GM12878 (cell line): ENCODE data around the gene PAX7. TPM values are rescaled to one million over a fixed set of nuclear protein-coding genes. Genes with fewer than 3 reads are reported as not detected.

Source experiments
- ATAC-seq: fragments of 200-7000 bp; cut with Tn5 transposase; 3 replicates; pipeline ENCODE4 v1.9.1; 2020; ENCODE audit warnings: mild to moderate bottlenecking, moderate library complexity
- BruUV-seq: library from RNA; stranded (reverse); fragments of 400-500 nt; replicated peaks from 2 replicates; lab custom pipeline; 2021; lab: Mats Ljungman, UMichigan
- CTCF ChIA-PET: fragments of 300-600 bp; sonication (Branson Sonifier 250); formaldehyde crosslinking; extraction: SDS; loops from one replicate; lab custom pipeline; 2021; ENCODE audit warnings: inconsistent platforms; lab: Yijun Ruan, JAX
- POLR2A ChIA-PET: fragments of 350-600 bp; formaldehyde crosslinking; extraction: SDS; loops from one replicate; lab custom pipeline; 2021; ENCODE audit warnings: inconsistent platforms; lab: Charles Lee
- RAD21 ChIA-PET: fragments of 300-600 bp; sonication (Branson Sonifier 250); formaldehyde crosslinking; loops from one replicate; lab custom pipeline; 2023; ENCODE audit warnings: antibody characterized with exemption; ENCODE audit not compliant: unreplicated experiment; lab: Charles Lee
- SMC1A ChIA-PET: fragments of 300-600 bp; sonication (Branson Sonifier 250); formaldehyde crosslinking; loops from one replicate; lab custom pipeline; 2023; ENCODE audit not compliant: unreplicated experiment, uncharacterized antibody; lab: Charles Lee
- DNase-seq: peaks from one replicate; pipeline ENCODE4 v3.0.0-alpha.2; 2011; ENCODE audit warnings: low read depth, low spot score
- FAIRE-seq: peaks from 3 replicates; lab custom pipeline; 2011; peaks lifted over from hg19 to GRCh38; lab: Jason Lieb, UNC
- H2AFZ ChIP-seq: 2 replicates; pipeline ENCODE4 v1.6.0; 2011; ENCODE audit warnings: low read depth, low read length, control low read depth; ENCODE audit not compliant: control insufficient read depth
- H3K27ac ChIP-seq: 2 replicates; pipeline ENCODE4 v1.5.1; 2011; ENCODE audit warnings: control low read depth; ENCODE audit not compliant: control insufficient read depth, insufficient read depth
- H3K27me3 ChIP-seq, 2 experiments: replicated peaks in 1 of 2; 2 replicates each; pipeline versions ENCODE4 v1.6.0 to v1.6.1; 2011; ENCODE audit warnings: low read length in 1 of 2; ENCODE audit not compliant: control insufficient read depth in 2 of 2, insufficient read depth in 2 of 2
- H3K36me3 ChIP-seq, 2 experiments: 2 replicates each; pipeline ENCODE4 v1.5.1; 2011; ENCODE audit warnings: low read length in 1 of 2; ENCODE audit not compliant: control insufficient read depth in 2 of 2, insufficient read depth in 2 of 2
- H3K4me1 ChIP-seq: 2 replicates; pipeline ENCODE4 v1.6.1; 2011; ENCODE audit warnings: mild to moderate bottlenecking, low read length, moderate library complexity, mixed read lengths; ENCODE audit not compliant: control insufficient read depth, insufficient read depth
- H3K4me2 ChIP-seq: 2 replicates; pipeline ENCODE4 v1.6.0; 2011; ENCODE audit warnings: control low read depth; ENCODE audit not compliant: control insufficient read depth, insufficient read depth
- H3K4me3 ChIP-seq: fragments of 200-600 bp; sonication (generic); 2 replicates; pipeline ENCODE4 v1.5.1; 2016
- H3K79me2 ChIP-seq: 2 replicates; pipeline ENCODE4 v1.6.0; 2011; ENCODE audit warnings: low read length; ENCODE audit not compliant: control insufficient read depth, insufficient read depth
- H3K9ac ChIP-seq: 2 replicates; pipeline ENCODE4 v1.8.0; 2011; ENCODE audit warnings: low read length, control low read depth, mixed read lengths; ENCODE audit not compliant: control insufficient read depth, insufficient read depth
- H3K9me3 ChIP-seq: replicated peaks from 3 replicates; pipeline ENCODE4 v1.5.1; 2011; ENCODE audit warnings: mild to moderate bottlenecking, low read length; ENCODE audit not compliant: control insufficient read depth, insufficient read depth
- H4K20me1 ChIP-seq: 2 replicates; pipeline ENCODE4 v1.6.0; 2011; ENCODE audit not compliant: control insufficient read depth, insufficient read depth
- GATAD2B ChIP-seq: fragments of 450-650 bp; conservative IDR thresholded peaks from 2 replicates; pipeline ENCODE4 v1.6.1; 2017; ENCODE audit warnings: low read depth, mild to moderate bottlenecking, moderate library complexity
- IKZF2 ChIP-seq, 2 experiments: fragments of 450-650 bp; IDR thresholded peaks; 2 replicates each; pipeline ENCODE4 v1.6.1; 2017; ENCODE audit warnings: mild to moderate bottlenecking in 2 of 2, moderate library complexity in 2 of 2
- MEF2A ChIP-seq: IDR thresholded peaks from 2 replicates; pipeline ENCODE4 v1.6.1; 2011; ENCODE audit warnings: low read depth, mild to moderate bottlenecking, low read length, moderate library complexity; ENCODE audit not compliant: insufficient read depth
- POLR2AphosphoS2 ChIP-seq: IDR thresholded peaks from 2 replicates; pipeline ENCODE4 v1.6.1; 2011; ENCODE audit warnings: low read depth, mild to moderate bottlenecking, low read length, improper control_type of control experiment, moderate library complexity
- RELA ChIP-seq: fragments of 450-650 bp; IDR thresholded peaks from 2 replicates; pipeline ENCODE4 v1.8.0; 2014; ENCODE audit warnings: borderline replicate concordance; ENCODE audit not compliant: partially characterized antibody
- SMAD5 ChIP-seq: IDR thresholded peaks from 2 replicates; pipeline ENCODE4 v1.6.1; 2016; ENCODE audit warnings: antibody characterized with exemption, low read depth
- WRNIP1 ChIP-seq: IDR thresholded peaks from 2 replicates; pipeline ENCODE4 v1.6.1; 2011; ENCODE audit warnings: low read depth, low read length, improper control_type of control experiment, borderline replicate concordance
- YBX1 ChIP-seq: fragments of 450-650 bp; IDR thresholded peaks from 2 replicates; pipeline ENCODE4 v1.6.1; 2016; ENCODE audit warnings: antibody characterized with exemption
- WGBS: methylation state at CpG from one replicate; pipeline ENCODE4 v1.1.6; 2016; ENCODE audit warnings: low lambda C conversion rate; ENCODE audit not compliant: insufficient replicate concordance, insufficient coverage; ENCODE audit errors: missing lambda C conversion rate; 5-methylcytosine and 5-hydroxymethylcytosine counted together
- in situ Hi-C: fragments of 300-500 bp; cut with MboI; formaldehyde crosslinking; loops from 9 replicates; pipeline ENCODE4 v1.14.3; 2018; ENCODE audit warnings: mixed read lengths
- intact Hi-C: fragments of 100-400 bp; cut with micrococcal nuclease; formaldehyde crosslinking; loops from one replicate; pipeline ENCODE4 v1.14.2; 2022; ENCODE audit not compliant: unreplicated experiment
- polyA plus RNA-seq, 11 experiments: library from polyadenylated mRNA; depleted of rRNA in 4 of 11; unstranded in 6 of 11; stranded (reverse) in 5 of 11; fragments of >200 nt; fragmentation: Nextera tagmentation in 4 of 11; fragmentation: Illumina TruSeq in 1 of 11; extraction: Ambion mirVana in 4 of 11; extraction: Trizol in 1 of 11; gene quantifications; 1 replicate in 1 of 11; 2 replicates in 10 of 11; pipeline versions ENCODE4 v1.2.1 to v1.2.3, GENCODE V29; 2011 to 2016; ENCODE audit warnings: inconsistent platforms in 2 of 11, missing spikeins in 2 of 11, low read depth in 1 of 11
- total RNA-seq, 4 experiments: library from RNA; depleted of rRNA in 3 of 4; stranded (reverse); fragments of >200 nt in 3 of 4; fragmentation: Illumina TruSeq in 1 of 4; extraction: Trizol in 1 of 4; gene quantifications; 2 replicates each; pipeline versions ENCODE4 v1.2.1 to v1.2.3, GENCODE V29; 2013 to 2021

Gene PAX7
- total and polyA plus RNA-seq, 10 of the 15 experiments (the other 5 are each of a cell fraction or from before 2014, with no cell fraction given) = not detected

DNA sequence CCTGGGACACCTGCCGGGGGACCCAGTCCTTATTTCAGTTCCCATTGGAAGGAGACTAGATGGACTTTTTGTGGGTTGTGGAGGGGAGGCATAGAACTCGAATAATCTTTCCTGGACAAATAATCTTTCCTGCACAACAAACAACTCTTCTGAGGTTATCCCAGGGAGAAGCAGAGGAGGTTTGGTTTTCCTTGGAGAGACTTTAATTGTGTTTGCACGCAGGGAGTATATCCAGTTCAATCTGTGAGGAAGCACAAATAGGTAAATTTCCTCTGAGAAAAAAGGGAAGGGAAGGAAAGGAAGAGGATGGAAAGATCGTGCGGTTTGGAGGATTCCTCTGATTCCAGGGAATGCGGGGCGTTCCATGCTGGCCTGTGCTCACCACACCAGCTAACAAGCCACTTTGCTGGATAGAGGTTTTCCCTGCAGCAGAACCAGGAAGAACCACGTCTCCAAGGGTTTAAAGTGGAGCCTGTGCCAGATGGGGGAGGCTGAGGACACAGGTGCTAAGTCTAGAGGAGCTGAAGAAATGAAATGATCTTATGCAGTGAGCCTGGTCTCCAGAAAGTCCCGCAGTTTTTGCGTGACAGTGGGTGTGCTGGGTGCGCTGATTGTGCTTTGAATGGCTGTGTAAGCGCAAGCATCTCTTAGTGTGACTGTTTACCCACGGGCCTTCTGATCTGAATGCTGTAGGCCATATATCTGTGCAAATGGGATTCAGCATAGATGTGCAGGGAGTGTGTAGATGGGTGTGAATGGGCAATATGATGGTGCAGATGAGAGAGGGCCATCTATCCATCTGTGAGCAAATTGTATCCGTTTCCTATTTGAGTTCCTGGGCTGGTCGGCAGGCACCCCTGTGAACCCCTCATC is 7.6 kb downstream of the PAX7 start:
- TF ChIP-seq IKZF2 (IDR thresholded peaks at IDR 0.05) (no peak), POLR2AphosphoS2 (no peak), GATAD2B (no peak), YBX1 (no peak), WRNIP1 (no peak), RELA (no peak), MEF2A (no peak), SMAD5 (no peak)
- intact Hi-C loops = no loop called here
- CTCF ChIA-PET = no interaction called here

More for the DNA sequence above, 7.6 kb downstream of the PAX7 start:
- no peaks in the 10 kb centered on the region for H3K36me3 ChIP-seq
- H3K4me1 ChIP-seq = no peaks in the 10 kb centered on the region
- SMC1A ChIA-PET = no interaction called here
- FAIRE-seq (no peak), DNase-seq (no peak), ATAC-seq (no peak)
- H3K4me2 ChIP-seq = no peak overlapping the region
- H4K20me1 ChIP-seq = no peaks in the 10 kb centered on the region
- in situ Hi-C loops = no loop called here
- H3K27me3 ChIP-seq = peaks cover 25 to 30% of the 10 kb centered on the region in 2 experiments
- POLR2A ChIA-PET = no interaction called here
- WGBS = 15% methylated on average over 15 of the region's 15 CpGs
- H3K9me3 ChIP-seq = no peaks in the 10 kb centered on the region
- H3K27ac ChIP-seq = no peak overlapping the region
- RAD21 ChIA-PET = no interaction called here
- H2AFZ ChIP-seq = no peak overlapping the region
- BruUV-seq = no TSS peak
- H3K4me3 ChIP-seq = no peak overlapping the region
- H3K79me2 ChIP-seq = no peaks in the 10 kb centered on the region
- no peak overlapping the region for H3K9ac ChIP-seq
